A549 (cell line): Measurements from ENCODE around the gene SLC45A3. TPM values are rescaled to one million over a fixed set of nuclear protein-coding genes. Genes with fewer than 3 reads are reported as not detected.

Source experiments
- ATAC-seq, 2 experiments: fragments of 200-7000 bp in 1 of 2; fragments of >200 bp in 1 of 2; cut with Nextera tagmentation in 1 of 2; cut with Tn5 transposase in 1 of 2; 3 replicates each; pipeline versions ENCODE4 v1.8.0 to v1.9.1; 2018 to 2020; ENCODE audit warnings: mild to moderate bottlenecking in 1 of 2, moderate library complexity in 1 of 2
- CTCF ChIA-PET: fragments of 300-600 bp; sonication (Branson Sonifier 250); formaldehyde crosslinking; extraction: SDS; loops from one replicate; lab custom pipeline; 2021; ENCODE audit warnings: antibody characterized with exemption, inconsistent platforms; lab: Yijun Ruan, JAX
- POLR2A ChIA-PET: fragments of 350-600 bp; formaldehyde crosslinking; extraction: SDS; loops from one replicate; lab custom pipeline; 2021; ENCODE audit warnings: antibody characterized with exemption, inconsistent platforms; lab: Yijun Ruan, JAX
- DNase-seq, 2 experiments: peaks; one replicate each; pipeline versions ENCODE4 v3.0.0 to v3.0.0-alpha.2; 2011 to 2016; ENCODE audit warnings: low read depth in 1 of 2, low spot score in 1 of 2
- FAIRE-seq: peaks from 2 replicates; lab custom pipeline; 2011; peaks lifted over from hg19 to GRCh38; lab: Jason Lieb, UNC
- H3K27ac ChIP-seq, 2 experiments: fragments of >200 bp; sonication (Bioruptor Twin); formaldehyde crosslinking; 3 replicates each; pipeline ENCODE4 v1.5.1; 2016 to 2017
- H3K4me1 ChIP-seq: fragments of >200 bp; sonication (Bioruptor Twin); formaldehyde crosslinking; 3 replicates; pipeline ENCODE4 v1.6.1; 2016
- H3K4me2 ChIP-seq: fragments of >200 bp; sonication (Bioruptor Twin); formaldehyde crosslinking; 3 replicates; pipeline ENCODE4 v1.6.1; 2016
- H3K4me3 ChIP-seq: fragments of >200 bp; sonication (Bioruptor Twin); formaldehyde crosslinking; 3 replicates; pipeline ENCODE4 v1.5.1; 2016
- H3K9me3 ChIP-seq: fragments of >200 bp; sonication (Bioruptor Twin); formaldehyde crosslinking; 3 replicates; pipeline ENCODE4 v1.6.1; 2016
- CBX2 ChIP-seq: fragments of 200-600 bp; sonication (generic); IDR thresholded peaks from 2 replicates; pipeline ENCODE4 v1.6.1; 2016; ENCODE audit warnings: low read depth, mild to moderate bottlenecking, borderline replicate concordance
- CEBPB ChIP-seq, 2 experiments: fragments of >200 bp in 1 of 2; sonication (Bioruptor Twin) in 1 of 2; formaldehyde crosslinking in 1 of 2; IDR thresholded peaks; 2 replicates each; pipeline ENCODE4 v1.6.1; 2012 to 2016
- CHD2 ChIP-seq: fragments of 150-350 bp; IDR thresholded peaks from 2 replicates; pipeline ENCODE4 v1.6.1; 2014; ENCODE audit warnings: low read length; ENCODE audit not compliant: partially characterized antibody
- ESRRA ChIP-seq: fragments of 150-350 bp; IDR thresholded peaks from 2 replicates; pipeline ENCODE4 v1.6.1; 2014; ENCODE audit warnings: mild to moderate bottlenecking, low read length, borderline replicate concordance
- FOSB ChIP-seq: fragments of 250-450 bp; sonication (Bioruptor Pico); IDR thresholded peaks from 2 replicates; pipeline ENCODE4 v1.5.0; 2020; ENCODE audit warnings: mild to moderate bottlenecking, moderate library complexity
- GATA3 ChIP-seq: IDR thresholded peaks from 2 replicates; pipeline ENCODE4 v1.6.1; 2012; ENCODE audit warnings: borderline replicate concordance
- HEYL ChIP-seq: fragments of 250-450 bp; sonication (Bioruptor Pico); IDR thresholded peaks from 2 replicates; pipeline ENCODE4 v1.8.0; 2021; ENCODE audit warnings: mild to moderate bottlenecking, moderate library complexity
- JUN ChIP-seq, 2 experiments: fragments of >200 bp; sonication (Bioruptor Twin); formaldehyde crosslinking; IDR thresholded peaks; 2 replicates in 1 of 2; 3 replicates in 1 of 2; pipeline ENCODE4 v1.6.1; 2016 to 2017
- MAFK ChIP-seq: fragments of 450-650 bp; IDR thresholded peaks from 2 replicates; pipeline ENCODE4 v1.6.1; 2014; ENCODE audit not compliant: partially characterized antibody
- NFE2L2 ChIP-seq: fragments of 150-350 bp; conservative IDR thresholded peaks from 2 replicates; pipeline ENCODE4 v1.6.1; 2014; ENCODE audit warnings: low read length
- POLR2AphosphoS2 ChIP-seq: conservative IDR thresholded peaks from 2 replicates; pipeline ENCODE4 v1.6.1; 2012; ENCODE audit warnings: low read length, improper control_type of control experiment, inconsistent platforms
- RAD21 ChIP-seq, 2 experiments: fragments of >200 bp in 1 of 2; sonication (Bioruptor Twin) in 1 of 2; formaldehyde crosslinking in 1 of 2; IDR thresholded peaks in 1 of 2; conservative IDR thresholded peaks in 1 of 2; 2 replicates in 1 of 2; 3 replicates in 1 of 2; pipeline ENCODE4 v1.6.1; 2012 to 2018; ENCODE audit warnings: inconsistent platforms in 1 of 2
- RCOR1 ChIP-seq: fragments of 150-350 bp; IDR thresholded peaks from 2 replicates; pipeline ENCODE4 v1.6.1; 2014; ENCODE audit warnings: antibody characterized with exemption, low read length, low read depth
- RNF2 ChIP-seq: fragments of 200-600 bp; sonication (generic); IDR thresholded peaks from 2 replicates; pipeline ENCODE4 v1.6.1; 2016; ENCODE audit warnings: low read depth, mild to moderate bottlenecking, antibody characterized with exemption, moderate library complexity, borderline replicate concordance
- SMC3 ChIP-seq: fragments of >200 bp; sonication (Bioruptor Twin); formaldehyde crosslinking; IDR thresholded peaks from 3 replicates; pipeline ENCODE4 v1.6.1; 2018; ENCODE audit warnings: inconsistent platforms
- TFCP2L1 ChIP-seq: fragments of 250-450 bp; sonication (Bioruptor Pico); IDR thresholded peaks from 2 replicates; pipeline ENCODE4 v1.5.0; 2021; ENCODE audit warnings: mild to moderate bottlenecking
- TP53 ChIP-seq: fragments of 250-450 bp; sonication (Bioruptor Pico); IDR thresholded peaks from 2 replicates; pipeline ENCODE4 v1.5.0; 2021; ENCODE audit warnings: mild to moderate bottlenecking, moderate library complexity
- ZFP36 ChIP-seq: fragments of 450-650 bp; IDR thresholded peaks from 2 replicates; pipeline ENCODE4 v1.6.1; 2014; ENCODE audit warnings: borderline replicate concordance; ENCODE audit not compliant: partially characterized antibody
- WGBS: methylation state at CpG from one replicate; pipeline ENCODE4 v1.1.6; 2017; ENCODE audit errors: missing lambda C conversion rate; 5-methylcytosine and 5-hydroxymethylcytosine counted together
- polyA plus RNA-seq, 4 experiments: library from polyadenylated mRNA; depleted of rRNA in 3 of 4; stranded (reverse); fragments of >200 nt; fragmentation: RNase III in 1 of 4; extraction: RNeasy Plus Mini Kit Qiagen cat#74134 plus additional on column Dnase treatment in 1 of 4; gene quantifications; 2 replicates in 3 of 4; 3 replicates in 1 of 4; pipeline ENCODE4 v1.2.3, GENCODE V29; 2011 to 2017
- TF ChIP-seq, protein P1 (sequence below): fragments of 450-650 bp; IDR thresholded peaks from 2 replicates; pipeline ENCODE4 v1.6.1; 2014; ENCODE audit warnings: antibody characterized with exemption
- TF ChIP-seq, protein P2 (sequence below): fragments of >200 bp; sonication (Bioruptor Twin); formaldehyde crosslinking; IDR thresholded peaks from 2 replicates; pipeline ENCODE4 v1.6.1; 2016
- TF ChIP-seq, protein P3 (sequence below): fragments of >200 bp; sonication (Bioruptor Twin); formaldehyde crosslinking; IDR thresholded peaks from 3 replicates; pipeline ENCODE4 v1.5.1; 2016

SLC45A3 gene
- polyA plus RNA-seq, 2 of the 4 experiments (the other 2 are of a cell fraction), result 2.8 to 3.4 TPM

DNA sequence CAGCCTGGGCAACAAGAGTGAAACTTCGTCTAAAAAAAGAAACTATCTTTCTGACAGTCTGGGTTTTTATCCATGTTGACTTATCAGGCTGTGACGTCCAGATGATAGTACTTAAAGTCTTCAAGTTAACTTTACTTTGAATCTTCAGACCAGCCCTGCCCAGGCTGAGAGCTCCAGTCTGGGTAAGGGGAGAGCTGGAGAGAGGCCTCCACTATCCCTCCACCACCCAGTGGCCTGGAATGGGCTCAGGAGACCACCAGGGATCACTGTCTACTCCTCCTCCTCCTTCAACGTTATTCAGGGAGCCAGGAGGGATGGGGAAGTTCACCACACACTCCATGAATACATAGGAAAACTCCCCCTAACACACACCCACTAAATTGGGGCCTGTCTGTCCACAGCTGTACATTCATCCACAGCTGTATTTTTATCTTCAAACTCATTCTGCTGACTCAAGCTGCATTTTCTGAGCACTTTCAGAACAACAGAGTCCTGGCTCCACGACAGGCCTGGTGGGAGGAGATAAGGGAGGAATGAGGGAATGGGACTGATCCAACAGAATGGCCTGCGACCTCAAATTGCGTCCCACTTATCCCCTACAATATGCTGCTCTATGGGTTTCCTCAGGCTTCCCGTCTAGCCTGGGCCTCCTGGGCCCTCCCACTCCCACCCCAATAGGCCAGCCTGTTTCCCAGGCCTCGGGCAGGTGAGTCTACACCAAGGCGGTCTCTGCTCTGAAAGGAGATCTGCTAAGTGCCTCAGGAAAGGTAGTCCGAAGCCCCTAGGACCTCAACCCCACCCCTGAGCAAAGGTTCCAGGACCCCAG lies 1.8 kb downstream of the SLC45A3 start:
- FAIRE-seq, result no peak
- TF ChIP-seq POLR2AphosphoS2, result no peak
- peak; percentile 49 for TF ChIP-seq MAFK
- WGBS, result 86% methylated on average over 10 of the region's 10 CpGs

DNA sequence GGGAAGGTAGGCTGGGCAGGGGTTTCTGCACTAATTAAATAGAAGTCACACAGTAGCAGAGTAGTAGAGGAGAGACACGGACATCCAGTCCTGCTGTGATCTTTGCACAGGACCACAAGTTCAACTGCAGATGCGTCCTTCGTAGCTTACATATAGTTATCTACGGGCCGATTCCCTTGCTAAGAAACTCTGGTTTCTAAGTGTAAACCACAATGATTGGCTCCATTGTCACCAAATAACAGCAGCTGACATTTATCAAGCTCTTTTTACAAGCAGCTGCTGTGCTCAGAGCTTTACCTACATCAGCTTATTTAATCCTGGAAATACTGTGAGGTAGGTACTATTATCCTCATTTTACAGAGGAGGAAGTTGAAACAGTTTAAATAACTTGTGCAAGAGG lies 3.1 kb downstream of the SLC45A3 start:
- no peak for FAIRE-seq
- no peak overlapping the region for H3K27ac ChIP-seq
- 82% methylated on average over 5 of the region's 5 CpGs for WGBS
- H3K4me1 ChIP-seq, result peaks cover 8% of the 10 kb centered on the region
- TF ChIP-seq HEYL (CRISPR knock-in tag) (no peak), CBX2 (no peak), ZFP36 (no peak), CHD2 (no peak), RAD21 (conservative IDR thresholded peaks at IDR 0.05 in 1 of 2, IDR thresholded peaks at IDR 0.05 in 1 of 2) (no peak), RCOR1 (no peak), POLR2AphosphoS2 (no peak), TP53 (CRISPR knock-in tag) (no peak), ESRRA (no peak), FOSB (CRISPR knock-in tag) (no peak), MAFK (no peak), SMC3 (no peak), JUN (IDR thresholded peaks at IDR 0.05) (no peak), NFE2L2 (no peak), TFCP2L1 (CRISPR knock-in tag) (no peak), RNF2 (no peak)
- TF ChIP-seq, protein P1, sequence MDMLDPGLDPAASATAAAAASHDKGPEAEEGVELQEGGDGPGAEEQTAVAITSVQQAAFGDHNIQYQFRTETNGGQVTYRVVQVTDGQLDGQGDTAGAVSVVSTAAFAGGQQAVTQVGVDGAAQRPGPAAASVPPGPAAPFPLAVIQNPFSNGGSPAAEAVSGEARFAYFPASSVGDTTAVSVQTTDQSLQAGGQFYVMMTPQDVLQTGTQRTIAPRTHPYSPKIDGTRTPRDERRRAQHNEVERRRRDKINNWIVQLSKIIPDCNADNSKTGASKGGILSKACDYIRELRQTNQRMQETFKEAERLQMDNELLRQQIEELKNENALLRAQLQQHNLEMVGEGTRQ, result no peak
- TF ChIP-seq, protein P2, sequence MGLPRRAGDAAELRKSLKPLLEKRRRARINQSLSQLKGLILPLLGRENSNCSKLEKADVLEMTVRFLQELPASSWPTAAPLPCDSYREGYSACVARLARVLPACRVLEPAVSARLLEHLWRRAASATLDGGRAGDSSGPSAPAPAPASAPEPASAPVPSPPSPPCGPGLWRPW, result no peak
- H3K4me3 ChIP-seq, result no peak overlapping the region
- ATAC-seq, result no peak
- CTCF ChIA-PET, result interaction anchor here (1.0 to 13.2 kb wide), 5 partner anchors 19 to 86 kb away, joined by 3 to 117 read pairs (median 6); no protein-coding TSS in a partner anchor
- DNase-seq, result no peak
- H3K4me2 ChIP-seq, result no peak overlapping the region
- no peaks in the 10 kb centered on the region for H3K9me3 ChIP-seq
- POLR2A ChIA-PET, result no interaction called here

More for the DNA sequence above, 1.8 kb downstream of the SLC45A3 start:
- H3K4me1 ChIP-seq, result peaks cover 8% of the 10 kb centered on the region
- H3K4me2 ChIP-seq, result peak overlapping the region; percentile 73
- CTCF ChIA-PET, result interaction anchor here (1.4 to 13.2 kb wide), 5 partner anchors 9 to 32 kb away, joined by 3 to 117 read pairs (median 5); no protein-coding TSS in a partner anchor
- no peaks in the 10 kb centered on the region for H3K9me3 ChIP-seq
- ATAC-seq, result no peak
- no peak overlapping the region; the same call in 2 of the 3 replicates for H3K4me3 ChIP-seq
- POLR2A ChIA-PET, result no interaction called here
- no peak for DNase-seq
- peak overlapping the region in 1 of 2 experiments; percentile 94; a peak in 3 of 6 replicates for H3K27ac ChIP-seq

DNA sequence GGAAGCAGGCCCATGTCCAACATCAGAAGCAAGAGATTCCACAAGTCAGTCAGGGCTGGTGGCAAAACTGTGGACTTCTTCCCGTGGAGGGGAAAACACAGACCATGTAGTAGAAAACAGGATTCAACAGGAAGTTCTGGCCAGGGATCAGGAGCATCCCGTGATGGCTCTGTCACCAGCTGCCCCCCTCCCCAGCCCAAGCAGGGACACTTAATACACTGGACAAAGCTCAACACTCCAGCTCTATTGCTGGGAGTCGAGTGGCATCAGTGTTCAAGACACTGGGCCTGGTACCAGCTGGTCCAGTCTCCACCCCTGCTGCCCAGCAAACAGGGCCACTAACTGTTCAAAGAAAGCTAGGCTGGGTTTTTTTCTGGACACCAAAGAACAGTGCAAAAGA lies 3.7 kb downstream of the SLC45A3 start:
- no peak overlapping the region for H3K4me3 ChIP-seq
- DNase-seq, result no peak
- 59% methylated on average over 3 of the region's 3 CpGs for WGBS
- TF ChIP-seq, protein P3, sequence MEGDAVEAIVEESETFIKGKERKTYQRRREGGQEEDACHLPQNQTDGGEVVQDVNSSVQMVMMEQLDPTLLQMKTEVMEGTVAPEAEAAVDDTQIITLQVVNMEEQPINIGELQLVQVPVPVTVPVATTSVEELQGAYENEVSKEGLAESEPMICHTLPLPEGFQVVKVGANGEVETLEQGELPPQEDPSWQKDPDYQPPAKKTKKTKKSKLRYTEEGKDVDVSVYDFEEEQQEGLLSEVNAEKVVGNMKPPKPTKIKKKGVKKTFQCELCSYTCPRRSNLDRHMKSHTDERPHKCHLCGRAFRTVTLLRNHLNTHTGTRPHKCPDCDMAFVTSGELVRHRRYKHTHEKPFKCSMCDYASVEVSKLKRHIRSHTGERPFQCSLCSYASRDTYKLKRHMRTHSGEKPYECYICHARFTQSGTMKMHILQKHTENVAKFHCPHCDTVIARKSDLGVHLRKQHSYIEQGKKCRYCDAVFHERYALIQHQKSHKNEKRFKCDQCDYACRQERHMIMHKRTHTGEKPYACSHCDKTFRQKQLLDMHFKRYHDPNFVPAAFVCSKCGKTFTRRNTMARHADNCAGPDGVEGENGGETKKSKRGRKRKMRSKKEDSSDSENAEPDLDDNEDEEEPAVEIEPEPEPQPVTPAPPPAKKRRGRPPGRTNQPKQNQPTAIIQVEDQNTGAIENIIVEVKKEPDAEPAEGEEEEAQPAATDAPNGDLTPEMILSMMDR, result no peak
- TF ChIP-seq CEBPB (IDR thresholded peaks at IDR 0.05) (no peak), CBX2 (no peak), CHD2 (no peak), GATA3 (no peak), HEYL (CRISPR knock-in tag) (no peak), SMC3 (no peak)
- peaks cover 8% of the 10 kb centered on the region for H3K4me1 ChIP-seq
- ChIA-PET POLR2A (no interaction called here), CTCF (interaction anchor here (1.4 to 13.2 kb wide), 4 partner anchors 19 to 85 kb away, joined by 4 to 117 read pairs (median 11); no protein-coding TSS in a partner anchor)
- no peak for ATAC-seq
- H3K9me3 ChIP-seq, result no peaks in the 10 kb centered on the region
- H3K4me2 ChIP-seq, result no peak overlapping the region
- FAIRE-seq, result no peak
- H3K27ac ChIP-seq, result no peak overlapping the region
